CD14-positive monocyte (primary cell): ENCODE results near the gene P4HB. TPM values are rescaled to one million over a fixed set of nuclear protein-coding genes. Genes with fewer than 3 reads are reported as not detected.

Experiments
- DNase-seq, 3 donors: peaks; one replicate each; pipeline ENCODE4 v3.0.0-alpha.2; 2011 to 2022
- H2AFZ ChIP-seq: 2 replicates; pipeline ENCODE4 v1.6.0; 2012; ENCODE audit warnings: mild to moderate bottlenecking, low read depth, low read length, inconsistent platforms; ENCODE audit not compliant: insufficient read depth, poor library complexity, severe bottlenecking
- H3K27ac ChIP-seq, 2 donors: 1 replicate in 1 of 2; 2 replicates in 1 of 2; pipeline ENCODE4 v1.5.1; 2012 to 2013; ENCODE audit warnings: low read length in 2 of 2, control low read depth in 1 of 2, inconsistent platforms in 1 of 2, low read depth in 1 of 2, mild to moderate bottlenecking in 1 of 2
- H3K27me3 ChIP-seq, 2 donors: one replicate each; pipeline versions ENCODE4 v1.6.0 to v1.6.1; 2011 to 2013; ENCODE audit warnings: low read length in 2 of 2; ENCODE audit not compliant: control insufficient read depth in 2 of 2, insufficient read depth in 2 of 2
- H3K36me3 ChIP-seq, 2 donors: replicated peaks in 1 of 2; 1 replicate in 1 of 2; 2 replicates in 1 of 2; pipeline versions ENCODE4 v1.5.1 to v1.6.1; 2012 to 2013; ENCODE audit warnings: low read length in 2 of 2, control low read depth in 1 of 2, inconsistent platforms in 1 of 2, mild to moderate bottlenecking in 1 of 2; ENCODE audit not compliant: insufficient read depth in 2 of 2, control insufficient read depth in 1 of 2
- H3K4me1 ChIP-seq, 2 donors: 1 replicate in 1 of 2; 2 replicates in 1 of 2; pipeline versions ENCODE4 v1.5.1 to v1.6.1; 2012 to 2013; ENCODE audit warnings: low read length in 2 of 2, control low read depth in 1 of 2, inconsistent platforms in 1 of 2, mild to moderate bottlenecking in 1 of 2, moderate library complexity in 1 of 2; ENCODE audit not compliant: insufficient read depth in 2 of 2, control insufficient read depth in 1 of 2
- H3K4me2 ChIP-seq: replicated peaks from 2 replicates; pipeline ENCODE3; 2012; ENCODE audit warnings: low read length, moderate library complexity, mild to moderate bottlenecking; ENCODE audit not compliant: poor library complexity, severe bottlenecking; ENCODE audit errors: extremely low read depth
- H3K4me3 ChIP-seq, 3 experiments: fragments of 200-600 bp in 1 of 3; sonication (generic) in 1 of 3; replicated peaks in 1 of 3; 1 replicate in 2 of 3; 2 replicates in 1 of 3; pipeline ENCODE4 v1.5.1; 2011 to 2013; ENCODE audit warnings: low read length in 3 of 3, mild to moderate bottlenecking in 3 of 3, control low read depth in 2 of 3, low read depth in 2 of 3, inconsistent platforms in 1 of 3, moderate library complexity in 1 of 3
- H3K79me2 ChIP-seq: 2 replicates; pipeline ENCODE4 v1.6.0; 2012; ENCODE audit warnings: mild to moderate bottlenecking, control low read depth, inconsistent platforms, low read length, moderate library complexity; ENCODE audit not compliant: insufficient read depth
- H3K9ac ChIP-seq: 2 replicates; pipeline ENCODE4 v1.6.0; 2017; ENCODE audit warnings: low read length, mild to moderate bottlenecking; ENCODE audit not compliant: insufficient read depth, poor library complexity, severe bottlenecking
- H3K9me3 ChIP-seq, 2 donors: replicated peaks in 1 of 2; 1 replicate in 1 of 2; 2 replicates in 1 of 2; pipeline versions ENCODE4 v1.5.1 to v1.6.1; 2012 to 2013; ENCODE audit warnings: low read length in 2 of 2, control low read depth in 1 of 2; ENCODE audit not compliant: control insufficient read depth in 1 of 2, insufficient read depth in 1 of 2
- H4K20me1 ChIP-seq: 2 replicates; pipeline ENCODE4 v1.6.0; 2012; ENCODE audit warnings: mild to moderate bottlenecking, low read length, control low read depth, moderate library complexity; ENCODE audit not compliant: insufficient read depth
- H3K27ac Mint-ChIP-seq, 7 donors: one replicate each; pipeline ENCODE4 v1.8.0; 2020; ENCODE audit warnings: mild to moderate bottlenecking in 7 of 7, mixed read lengths in 7 of 7, moderate library complexity in 6 of 7, inconsistent platforms in 2 of 7
- H3K27me3 Mint-ChIP-seq, 3 donors: one replicate each; pipeline ENCODE4 v1.8.0; 2021 to 2022; ENCODE audit warnings: low read depth in 3 of 3, mild to moderate bottlenecking in 3 of 3, mixed read lengths in 3 of 3, moderate library complexity in 3 of 3, inconsistent platforms in 1 of 3
- H3K36me3 Mint-ChIP-seq, 2 donors: one replicate each; pipeline ENCODE4 v1.8.0; 2020; ENCODE audit warnings: mixed read lengths in 2 of 2, inconsistent platforms in 1 of 2, mild to moderate bottlenecking in 1 of 2
- H3K4me1 Mint-ChIP-seq: one replicate; pipeline ENCODE4 v1.8.0; 2020; ENCODE audit warnings: mild to moderate bottlenecking, mixed read lengths
- H3K4me3 Mint-ChIP-seq, 2 donors: one replicate each; pipeline ENCODE4 v1.8.0; 2020; ENCODE audit warnings: mild to moderate bottlenecking in 2 of 2, mixed read lengths in 2 of 2, moderate library complexity in 1 of 2
- H3K9me3 Mint-ChIP-seq, 7 donors: one replicate each; pipeline ENCODE4 v1.8.0; 2020 to 2022; ENCODE audit warnings: mixed read lengths in 7 of 7, mild to moderate bottlenecking in 6 of 7, moderate library complexity in 6 of 7, inconsistent platforms in 2 of 7
- WGBS: methylation state at CpG from one replicate; pipeline ENCODE4 v1.1.5; 2013; ENCODE audit warnings: missing lambda C conversion rate; ENCODE audit not compliant: insufficient coverage; 5-methylcytosine and 5-hydroxymethylcytosine counted together
- intact Hi-C, 2 donors: fragments of 100-400 bp; cut with micrococcal nuclease; formaldehyde crosslinking; loops; one replicate each; pipeline versions ENCODE4 v1.15.0 to v1.15.1; 2023
- polyA plus RNA-seq, 3 donors: library from polyadenylated mRNA; depleted of rRNA in 1 of 3; unstranded in 2 of 3; stranded (reverse) in 1 of 3; fragments of 300-500 nt in 2 of 3; fragments of >200 nt in 1 of 3; fragmentation: Illumina TruSeq in 2 of 3; gene quantifications; 1 replicate in 2 of 3; 2 replicates in 1 of 3; pipeline ENCODE4 v1.2.3, GENCODE V29; 2012 to 2021
- TF ChIP-seq, protein P1 (sequence below): fragments of 200-600 bp; IDR thresholded peaks from one replicate; pipeline ENCODE4 v1.8.0; 2022; ENCODE audit warnings: antibody characterized with exemption, mild to moderate bottlenecking

Gene P4HB
- polyA plus RNA-seq, 3 donors = 108 to 297 (median 291) TPM

DNA sequence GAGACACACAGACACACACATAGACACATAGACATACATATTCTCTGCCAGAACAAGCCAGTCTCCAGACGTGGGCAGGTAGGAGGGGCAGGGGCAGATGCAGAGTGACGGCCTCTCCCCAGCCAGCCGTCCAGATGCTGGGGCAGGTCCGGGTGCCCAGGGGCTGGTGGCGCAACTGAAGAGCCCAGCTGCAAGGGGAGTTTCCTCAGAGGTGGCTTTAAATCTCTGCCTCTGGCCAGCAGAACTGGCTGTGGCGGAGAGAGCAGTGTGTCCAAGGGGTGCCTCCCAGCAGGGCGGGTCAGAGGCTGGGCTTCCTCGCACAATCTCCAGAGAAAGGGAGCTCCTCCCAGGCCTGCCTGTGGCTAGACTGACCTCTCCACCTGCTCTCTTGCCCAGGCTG lies 65.8 kb downstream of the P4HB start:
- TF ChIP-seq, protein P1, sequence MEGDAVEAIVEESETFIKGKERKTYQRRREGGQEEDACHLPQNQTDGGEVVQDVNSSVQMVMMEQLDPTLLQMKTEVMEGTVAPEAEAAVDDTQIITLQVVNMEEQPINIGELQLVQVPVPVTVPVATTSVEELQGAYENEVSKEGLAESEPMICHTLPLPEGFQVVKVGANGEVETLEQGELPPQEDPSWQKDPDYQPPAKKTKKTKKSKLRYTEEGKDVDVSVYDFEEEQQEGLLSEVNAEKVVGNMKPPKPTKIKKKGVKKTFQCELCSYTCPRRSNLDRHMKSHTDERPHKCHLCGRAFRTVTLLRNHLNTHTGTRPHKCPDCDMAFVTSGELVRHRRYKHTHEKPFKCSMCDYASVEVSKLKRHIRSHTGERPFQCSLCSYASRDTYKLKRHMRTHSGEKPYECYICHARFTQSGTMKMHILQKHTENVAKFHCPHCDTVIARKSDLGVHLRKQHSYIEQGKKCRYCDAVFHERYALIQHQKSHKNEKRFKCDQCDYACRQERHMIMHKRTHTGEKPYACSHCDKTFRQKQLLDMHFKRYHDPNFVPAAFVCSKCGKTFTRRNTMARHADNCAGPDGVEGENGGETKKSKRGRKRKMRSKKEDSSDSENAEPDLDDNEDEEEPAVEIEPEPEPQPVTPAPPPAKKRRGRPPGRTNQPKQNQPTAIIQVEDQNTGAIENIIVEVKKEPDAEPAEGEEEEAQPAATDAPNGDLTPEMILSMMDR = no peak
- H3K4me3 ChIP-seq = no peak overlapping the region
- no peak overlapping the region for H3K4me2 ChIP-seq
- no peaks in the 10 kb centered on the region for H3K79me2 ChIP-seq
- H2AFZ ChIP-seq = no peak overlapping the region
- H4K20me1 ChIP-seq = no peaks in the 10 kb centered on the region
- intact Hi-C loops = no loop called here
- H3K36me3 Mint-ChIP-seq = no peaks in the 10 kb centered on the region
- 24% methylated on average over 7 of the region's 8 CpGs for WGBS
- no peak overlapping the region for H3K4me3 Mint-ChIP-seq
- H3K4me1 Mint-ChIP-seq = no peaks in the 10 kb centered on the region
- no peak overlapping the region for H3K27ac Mint-ChIP-seq
- H3K27me3 Mint-ChIP-seq = peaks cover 5 to 17% (median 8%) of the 10 kb centered on the region in 3 donors
- no peak for DNase-seq
- no peaks in the 10 kb centered on the region for H3K9me3 ChIP-seq
- H3K9ac ChIP-seq = no peak overlapping the region
- no peaks in the 10 kb centered on the region for H3K4me1 ChIP-seq
- peaks cover 0 to 9% (median 3%) of the 10 kb centered on the region in 7 donors for H3K9me3 Mint-ChIP-seq
- H3K36me3 ChIP-seq = no peaks in the 10 kb centered on the region
- no peaks in the 10 kb centered on the region for H3K27me3 ChIP-seq
- no peak overlapping the region for H3K27ac ChIP-seq

DNA sequence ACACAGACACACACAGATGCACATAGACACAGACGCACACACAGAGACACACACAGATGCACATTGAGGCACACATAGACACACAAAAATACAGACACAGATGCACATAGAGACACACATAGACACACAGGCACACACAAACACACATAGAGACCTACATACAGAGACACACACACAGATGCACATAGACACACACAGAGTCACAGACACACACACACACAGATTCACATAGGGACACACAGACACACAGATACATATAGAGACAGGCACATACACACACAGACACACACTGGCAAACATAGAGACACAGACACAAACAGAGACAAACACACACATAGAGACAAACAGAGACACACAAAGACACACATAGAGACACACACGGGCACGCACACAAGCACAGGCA lies 66.3 kb downstream of the P4HB start:
- Histone ChIP-seq H3K27ac (no peak overlapping the region), H3K9me3 (no peaks in the 10 kb centered on the region), H3K4me1 (no peaks in the 10 kb centered on the region), H3K4me2 (no peak overlapping the region), H3K79me2 (no peaks in the 10 kb centered on the region), H3K4me3 (no peak overlapping the region), H2AFZ (no peak overlapping the region), H4K20me1 (no peaks in the 10 kb centered on the region), H3K27me3 (no peaks in the 10 kb centered on the region), H3K9ac (no peak overlapping the region), H3K36me3 (no peaks in the 10 kb centered on the region)
- TF ChIP-seq, protein P1 = no peak
- Mint-ChIP-seq H3K27ac (no peak overlapping the region), H3K36me3 (no peaks in the 10 kb centered on the region), H3K4me3 (no peak overlapping the region), H3K9me3 (peaks cover 0 to 5% (median 0%) of the 10 kb centered on the region in 7 donors), H3K4me1 (no peaks in the 10 kb centered on the region), H3K27me3 (peaks cover 3 to 13% (median 3%) of the 10 kb centered on the region in 3 donors)
- DNase-seq = no peak
- intact Hi-C loops = no loop called here
- WGBS = 100% methylated on average over 1 of the region's 3 CpGs

Other genes starting within 250 kb of the P4HB start
- gene NPLOC4, start 223.4 kb downstream of the P4HB start, polyA plus RNA-seq = 100 to 1,000 TPM in 2 of 3 donors, 10 to 100 TPM in 1; 92.1 to 112 (median 106) TPM
- not detected for gene TSPAN10, start 223.3 kb downstream of the P4HB start, polyA plus RNA-seq
- 10 to 100 TPM in 2 of 3 donors, 1 to 10 TPM in 1; 8.9 to 12.0 (median 11.5) TPM for gene PDE6G, start 204.0 kb downstream of the P4HB start, polyA plus RNA-seq
- 10 to 100 TPM; 46.0 to 61.1 (median 51.8) TPM for gene OXLD1, start 193.9 kb downstream of the P4HB start, polyA plus RNA-seq
- 1 to 10 TPM; 2.4 to 8.8 (median 3.6) TPM for gene CCDC137, start 193.8 kb downstream of the P4HB start, polyA plus RNA-seq
- gene ARL16, start 176.7 kb downstream of the P4HB start, polyA plus RNA-seq = 10 to 100 TPM; 17.6 to 43.0 (median 28.7) TPM
- gene HGS, start 176.5 kb downstream of the P4HB start, polyA plus RNA-seq = 100 to 1,000 TPM in 1 of 3 donors, 10 to 100 TPM in 2; 19.3 to 200 (median 28.0) TPM
- 10 to 100 TPM; 21.2 to 57.0 (median 38.3) TPM for gene MRPL12, start 157.2 kb downstream of the P4HB start, polyA plus RNA-seq
- gene SLC25A10, start 148.3 kb downstream of the P4HB start, polyA plus RNA-seq = 1 to 10 TPM; 1.8 to 2.3 (median 1.9) TPM
- gene GCGR, start 56.4 kb downstream of the P4HB start, polyA plus RNA-seq = not detected
- 10 to 100 TPM; 48.4 to 63.0 (median 48.5) TPM for gene MCRIP1, start 27.2 kb downstream of the P4HB start, polyA plus RNA-seq
- gene PPP1R27, start 25.5 kb downstream of the P4HB start, polyA plus RNA-seq = 1 to 10 TPM in 1 of 3 donors, under 1 TPM in 2; 0.22 to 1.5 (median 0.33) TPM
- 100 to 1,000 TPM in 1 of 3 donors, 10 to 100 TPM in 2; 86.3 to 477 (median 97.2) TPM for gene ARHGDIA, start 10.8 kb upstream of the P4HB start, polyA plus RNA-seq
- gene ALYREF, start 31.1 kb upstream of the P4HB start, polyA plus RNA-seq = 10 to 100 TPM; 20.2 to 98.1 (median 57.3) TPM
- 100 to 1,000 TPM; 184 to 512 (median 397) TPM for gene ANAPC11, start 31.2 kb upstream of the P4HB start, polyA plus RNA-seq
- gene NPB, start 41.7 kb upstream of the P4HB start, polyA plus RNA-seq = under 1 TPM in 2 of 3 donors, not detected in 1; 0.08 to 0.16 TPM
- gene PCYT2, start 50.9 kb upstream of the P4HB start, polyA plus RNA-seq = 10 to 100 TPM; 10.7 to 14.5 (median 11.0) TPM
- 10 to 100 TPM; 22.5 to 73.5 (median 23.7) TPM for gene SIRT7, start 57.6 kb upstream of the P4HB start, polyA plus RNA-seq
- gene MAFG, start 67.2 kb upstream of the P4HB start, polyA plus RNA-seq = 10 to 100 TPM in 1 of 3 donors, 1 to 10 TPM in 2; 7.4 to 66.0 (median 7.6) TPM
- gene PYCR1, start 76.8 kb upstream of the P4HB start, polyA plus RNA-seq = under 1 TPM in 1 of 3 donors, not detected in 2; 0.07 TPM
- not detected for gene MYADML2, start 86.7 kb upstream of the P4HB start, polyA plus RNA-seq
- not detected for gene NOTUM, start 100.7 kb upstream of the P4HB start, polyA plus RNA-seq
- gene ASPSCR1, start 117.1 kb upstream of the P4HB start, polyA plus RNA-seq = 10 to 100 TPM; 25.5 to 31.9 (median 25.6) TPM
- 10 to 100 TPM; 47.7 to 57.0 (median 55.9) TPM for gene CENPX, start 162.3 kb upstream of the P4HB start, polyA plus RNA-seq
- gene LRRC45, start 162.8 kb upstream of the P4HB start, polyA plus RNA-seq = 10 to 100 TPM in 1 of 3 donors, 1 to 10 TPM in 2; 2.6 to 12.2 (median 3.4) TPM
- 1 to 10 TPM in 1 of 3 donors, not detected in 2; 1.8 TPM for gene RAC3, start 171.1 kb upstream of the P4HB start, polyA plus RNA-seq
- 10 to 100 TPM; 88.8 to 93.1 (median 90.3) TPM for gene DCXR, start 177.2 kb upstream of the P4HB start, polyA plus RNA-seq
- 10 to 100 TPM in 1 of 3 donors, 1 to 10 TPM in 2; 1.5 to 32.4 (median 4.1) TPM for gene RFNG, start 191.3 kb upstream of the P4HB start, polyA plus RNA-seq
- 100 to 1,000 TPM; 101 to 130 (median 110) TPM for gene GPS1, start 191.4 kb upstream of the P4HB start, polyA plus RNA-seq
- 100 to 1,000 TPM in 1 of 3 donors, 10 to 100 TPM in 2; 23.9 to 175 (median 47.6) TPM for gene DUS1L, start 205.3 kb upstream of the P4HB start, polyA plus RNA-seq
- 1 to 10 TPM in 1 of 3 donors, under 1 TPM in 2; 0.08 to 8.4 (median 0.13) TPM for gene FASN, start 237.7 kb upstream of the P4HB start, polyA plus RNA-seq